GM06990 (cell line): Measurements from ENCODE around the gene POLR3GL.

Experiments
- DNase-seq: peaks from one replicate; pipeline ENCODE4 v3.0.0-alpha.2; 2011; ENCODE audit not compliant: insufficient read length; ENCODE audit errors: extremely low read depth
- H3K27me3 ChIP-seq: replicated peaks from 2 replicates; pipeline ENCODE4 v1.6.0; 2011; ENCODE audit warnings: low read length; ENCODE audit not compliant: control insufficient read depth, insufficient read depth
- H3K36me3 ChIP-seq: 2 replicates; pipeline ENCODE4 v1.5.1; 2011; ENCODE audit warnings: low read length; ENCODE audit not compliant: control insufficient read depth, insufficient read depth
- H3K4me3 ChIP-seq: replicated peaks from 2 replicates; pipeline ENCODE4 v1.5.1; 2011; ENCODE audit warnings: low read depth, mild to moderate bottlenecking, control low read depth, low read length
- TF ChIP-seq, protein P1 (sequence below): IDR thresholded peaks from 2 replicates; pipeline ENCODE4 v1.5.1; 2011; ENCODE audit warnings: low read length, control low read depth, mild to moderate bottlenecking, inconsistent platforms; ENCODE audit not compliant: insufficient read depth, poor library complexity, severe bottlenecking

POLR3GL gene

DNA sequence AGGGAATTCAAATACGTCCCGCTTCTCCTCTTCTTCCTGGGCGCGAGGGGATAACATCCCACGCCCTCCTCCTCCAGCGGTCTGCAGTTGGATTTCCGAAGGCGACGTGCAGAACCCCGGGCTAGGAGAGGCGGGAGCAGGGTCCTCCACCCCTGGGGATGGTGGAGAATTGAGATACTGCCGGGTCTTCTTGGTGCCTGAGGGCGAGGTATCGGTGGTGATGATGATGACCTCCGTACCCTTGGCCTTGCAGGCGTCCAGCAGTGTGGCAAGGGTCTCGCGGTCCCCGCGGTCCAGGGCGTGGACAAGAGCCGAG lies 3.4 kb upstream of the POLR3GL start:
- peak overlapping the region; percentile 58 for H3K4me3 ChIP-seq
- H3K27me3 ChIP-seq, result no peaks in the 10 kb centered on the region
- H3K36me3 ChIP-seq, result no peaks in the 10 kb centered on the region
- TF ChIP-seq, protein P1, sequence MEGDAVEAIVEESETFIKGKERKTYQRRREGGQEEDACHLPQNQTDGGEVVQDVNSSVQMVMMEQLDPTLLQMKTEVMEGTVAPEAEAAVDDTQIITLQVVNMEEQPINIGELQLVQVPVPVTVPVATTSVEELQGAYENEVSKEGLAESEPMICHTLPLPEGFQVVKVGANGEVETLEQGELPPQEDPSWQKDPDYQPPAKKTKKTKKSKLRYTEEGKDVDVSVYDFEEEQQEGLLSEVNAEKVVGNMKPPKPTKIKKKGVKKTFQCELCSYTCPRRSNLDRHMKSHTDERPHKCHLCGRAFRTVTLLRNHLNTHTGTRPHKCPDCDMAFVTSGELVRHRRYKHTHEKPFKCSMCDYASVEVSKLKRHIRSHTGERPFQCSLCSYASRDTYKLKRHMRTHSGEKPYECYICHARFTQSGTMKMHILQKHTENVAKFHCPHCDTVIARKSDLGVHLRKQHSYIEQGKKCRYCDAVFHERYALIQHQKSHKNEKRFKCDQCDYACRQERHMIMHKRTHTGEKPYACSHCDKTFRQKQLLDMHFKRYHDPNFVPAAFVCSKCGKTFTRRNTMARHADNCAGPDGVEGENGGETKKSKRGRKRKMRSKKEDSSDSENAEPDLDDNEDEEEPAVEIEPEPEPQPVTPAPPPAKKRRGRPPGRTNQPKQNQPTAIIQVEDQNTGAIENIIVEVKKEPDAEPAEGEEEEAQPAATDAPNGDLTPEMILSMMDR, result no peak
- DNase-seq, result no peak

DNA sequence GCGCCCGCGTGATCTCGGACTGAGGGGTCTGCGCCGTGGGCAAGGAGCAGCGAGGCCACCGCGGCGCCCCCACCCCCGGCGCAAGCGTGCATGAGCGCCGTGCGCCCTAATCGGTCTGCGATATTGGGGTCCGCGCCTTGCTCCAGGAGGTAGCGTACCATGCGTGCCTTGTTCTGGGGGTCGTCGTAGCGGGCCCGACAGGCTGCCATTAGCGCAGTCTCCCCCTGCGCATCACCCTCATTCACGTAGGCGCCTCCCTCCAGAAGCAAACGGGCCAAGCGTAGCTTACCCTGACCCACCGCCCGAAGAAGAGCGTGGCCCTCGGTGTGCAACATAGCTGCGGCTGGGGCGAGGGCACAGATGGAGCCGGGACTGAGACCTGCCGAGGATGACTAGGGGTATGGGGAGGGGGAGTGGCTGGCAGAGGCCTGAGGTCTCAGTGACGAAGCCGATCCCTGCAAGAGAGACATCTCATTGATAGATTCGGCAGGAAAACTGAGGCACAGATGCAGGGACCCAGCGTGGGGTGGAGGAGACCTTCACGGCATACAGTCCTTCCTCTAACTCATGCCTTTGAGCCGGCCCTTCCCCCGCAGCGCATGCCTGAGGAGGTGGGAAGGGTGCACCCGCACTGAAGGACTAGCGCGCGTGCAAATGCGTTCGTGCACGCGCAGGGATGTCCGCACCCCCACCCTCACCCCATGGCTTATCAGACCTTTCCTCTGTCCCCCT lies 2.9 kb upstream of the POLR3GL start:
- no peaks in the 10 kb centered on the region for H3K36me3 ChIP-seq
- DNase-seq, result peak; percentile 36
- TF ChIP-seq, protein P1, result no peak
- no peaks in the 10 kb centered on the region for H3K27me3 ChIP-seq
- H3K4me3 ChIP-seq, result peak overlapping the region; percentile 58

DNA sequence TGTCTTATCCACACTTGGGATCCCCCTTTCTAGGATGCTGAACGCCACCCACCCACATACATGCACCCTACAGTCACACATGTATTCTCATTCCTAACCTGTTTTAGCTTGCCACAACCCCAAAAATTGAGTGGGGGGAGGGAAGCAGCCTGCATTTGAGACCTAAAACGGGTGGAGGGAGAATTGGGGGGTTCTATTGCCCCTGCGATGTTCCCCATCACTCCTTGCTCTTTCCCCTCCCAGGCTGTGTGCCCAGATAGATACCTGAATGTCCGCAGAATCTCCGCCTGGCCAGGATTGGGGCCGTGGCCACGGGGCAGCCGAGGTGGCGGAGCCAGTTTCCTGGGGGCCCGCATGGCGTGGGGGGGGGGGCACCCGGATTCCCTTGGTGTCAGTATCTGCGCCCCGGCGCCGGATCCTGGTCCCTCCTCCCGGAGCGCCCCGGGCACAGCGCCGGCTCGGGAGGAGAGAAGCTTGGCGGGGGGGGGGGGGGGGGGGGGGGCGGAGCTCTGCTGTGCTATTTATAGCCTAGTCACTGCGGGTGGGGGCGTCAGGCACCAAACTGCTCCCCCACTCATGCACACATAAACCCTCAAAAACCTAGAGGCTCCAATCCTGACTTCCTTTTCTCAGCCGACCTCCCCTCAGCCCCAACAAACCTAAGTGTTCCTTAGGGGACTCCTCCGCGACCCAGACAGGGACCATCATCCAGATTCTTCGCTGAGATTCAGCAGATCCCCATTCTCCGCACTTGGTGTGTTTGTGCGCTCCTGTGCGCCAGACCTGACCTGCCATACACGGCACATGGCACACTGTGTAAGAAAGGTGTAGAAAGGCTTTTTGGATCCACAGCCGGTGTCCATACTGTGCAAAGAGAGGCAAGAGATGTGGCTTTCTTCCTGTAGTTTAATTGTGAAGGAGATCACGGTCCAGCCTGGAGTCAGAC lies 2.1 kb upstream of the POLR3GL start:
- no peaks in the 10 kb centered on the region for H3K36me3 ChIP-seq
- no peaks in the 10 kb centered on the region for H3K27me3 ChIP-seq
- H3K4me3 ChIP-seq, result peak overlapping the region; percentile 58
- peak; percentile 37 for DNase-seq
- TF ChIP-seq, protein P1, result no peak

DNA sequence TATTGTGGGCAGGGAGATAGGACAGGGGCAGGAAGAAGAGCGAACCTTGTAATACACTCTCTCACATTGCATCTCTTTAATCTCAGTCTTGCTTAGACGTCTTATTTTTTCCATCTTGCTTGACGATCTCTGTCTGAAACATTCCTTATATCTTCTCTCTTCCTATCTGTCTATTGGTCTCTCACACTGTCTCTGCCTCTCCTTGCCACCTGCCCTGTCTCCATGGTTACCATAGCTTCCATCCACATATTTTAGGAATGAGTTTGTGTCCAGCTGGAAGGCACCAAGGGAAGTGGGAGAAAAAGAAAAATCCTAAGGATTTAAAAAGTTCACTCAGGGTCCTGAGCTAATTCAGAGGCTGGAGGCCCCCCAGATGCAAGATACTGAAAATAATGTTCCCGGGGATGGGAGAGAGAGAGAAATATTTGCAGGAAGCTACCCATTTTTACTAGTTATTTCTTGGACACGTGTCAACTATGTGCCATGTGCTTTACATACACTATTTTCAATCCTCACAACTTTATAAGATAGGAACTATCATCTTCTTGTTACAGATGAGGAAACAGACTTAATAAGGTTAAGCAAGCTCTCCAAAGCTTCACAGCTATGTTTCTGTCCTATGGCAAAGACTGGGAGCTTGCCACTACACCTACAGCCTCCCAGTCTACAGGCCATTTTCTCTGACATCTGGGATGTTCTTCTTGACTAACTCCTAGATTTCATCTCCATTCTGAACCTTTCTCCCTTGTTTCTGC lies 1.0 kb upstream of the POLR3GL start:
- peak overlapping the region; percentile 84 for H3K4me3 ChIP-seq
- no peaks in the 10 kb centered on the region for H3K27me3 ChIP-seq
- no peak for DNase-seq
- TF ChIP-seq, protein P1, result no peak
- no peaks in the 10 kb centered on the region for H3K36me3 ChIP-seq

DNA sequence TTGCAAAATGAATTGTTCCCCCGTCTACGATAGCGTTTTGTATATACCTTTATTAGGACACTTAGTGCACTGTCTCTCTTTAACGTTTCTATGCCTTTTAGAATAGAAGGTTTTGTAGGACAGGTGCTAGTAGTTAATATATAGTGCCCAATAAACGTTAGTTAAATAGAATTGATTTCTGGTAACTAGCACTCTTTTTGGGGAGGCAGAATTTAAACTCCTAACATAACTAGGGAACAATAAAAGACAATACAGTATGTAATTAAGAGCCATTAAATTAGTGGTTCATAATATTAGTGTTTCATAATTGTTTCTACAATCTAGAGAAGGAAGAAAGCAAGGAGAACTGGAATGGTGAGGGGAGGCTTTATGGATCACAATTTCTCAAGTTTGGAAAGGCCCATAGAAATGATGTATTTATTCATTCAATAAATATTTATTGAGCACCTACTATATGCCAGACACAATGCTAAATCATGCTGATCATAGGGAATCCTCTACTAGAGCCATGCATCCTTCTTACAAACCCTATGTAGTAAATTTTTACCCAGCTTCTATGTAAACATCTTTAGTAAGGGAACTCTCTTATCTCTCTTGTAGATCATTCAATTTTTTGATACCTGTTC lies 742 bp downstream of the POLR3GL start:
- TF ChIP-seq, protein P1, result no peak

More for the DNA sequence above, 742 bp downstream of the POLR3GL start:
- Histone ChIP-seq H3K36me3 (no peaks in the 10 kb centered on the region), H3K4me3 (peak overlapping the region; percentile 84), H3K27me3 (no peaks in the 10 kb centered on the region)
- no peak for DNase-seq
